GM21423 (cell line): ENCODE measurements around the gene ATXN7L1.

Experiments
- ATAC-seq: cut with Tn5 transposase; IDR thresholded peaks from one replicate; pipeline ENCODE4 v1.9.1; 2021; ENCODE audit warnings: mild to moderate bottlenecking, moderate library complexity; ENCODE audit not compliant: unreplicated experiment

ATXN7L1 gene

DNA sequence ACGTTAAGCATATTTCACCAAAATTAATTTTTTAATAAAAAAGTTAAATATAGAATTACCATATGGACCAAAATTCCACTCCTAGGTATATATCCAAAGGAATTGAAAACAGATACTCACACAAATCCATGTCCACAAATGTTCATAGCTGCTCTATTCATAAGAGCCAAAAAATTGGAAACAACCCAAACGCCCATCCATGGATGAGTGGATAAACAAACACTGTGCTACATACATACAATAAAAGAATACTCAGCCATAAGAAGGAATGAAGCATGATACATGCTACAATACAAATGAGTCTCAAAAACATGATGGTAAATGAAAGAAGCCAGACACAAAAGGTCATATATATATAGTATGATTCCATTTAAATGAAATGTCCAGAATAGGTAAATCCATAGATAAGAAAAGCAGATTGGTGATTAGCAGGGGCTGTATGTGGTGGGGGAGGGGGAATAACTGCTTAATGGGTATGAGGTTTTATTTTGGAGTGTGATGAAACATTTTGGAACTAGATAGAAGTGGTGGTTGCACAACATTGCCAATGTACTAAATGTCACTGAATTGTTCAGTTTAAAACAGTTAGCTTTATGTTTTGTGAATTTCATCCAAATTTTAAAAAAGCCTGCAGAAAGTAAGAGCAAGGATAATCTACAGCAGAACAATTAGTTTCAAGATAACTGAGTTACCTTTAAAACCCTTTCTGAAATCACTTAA lies 193.9 kb downstream of the ATXN7L1 start:
- ATAC-seq = no peak

DNA sequence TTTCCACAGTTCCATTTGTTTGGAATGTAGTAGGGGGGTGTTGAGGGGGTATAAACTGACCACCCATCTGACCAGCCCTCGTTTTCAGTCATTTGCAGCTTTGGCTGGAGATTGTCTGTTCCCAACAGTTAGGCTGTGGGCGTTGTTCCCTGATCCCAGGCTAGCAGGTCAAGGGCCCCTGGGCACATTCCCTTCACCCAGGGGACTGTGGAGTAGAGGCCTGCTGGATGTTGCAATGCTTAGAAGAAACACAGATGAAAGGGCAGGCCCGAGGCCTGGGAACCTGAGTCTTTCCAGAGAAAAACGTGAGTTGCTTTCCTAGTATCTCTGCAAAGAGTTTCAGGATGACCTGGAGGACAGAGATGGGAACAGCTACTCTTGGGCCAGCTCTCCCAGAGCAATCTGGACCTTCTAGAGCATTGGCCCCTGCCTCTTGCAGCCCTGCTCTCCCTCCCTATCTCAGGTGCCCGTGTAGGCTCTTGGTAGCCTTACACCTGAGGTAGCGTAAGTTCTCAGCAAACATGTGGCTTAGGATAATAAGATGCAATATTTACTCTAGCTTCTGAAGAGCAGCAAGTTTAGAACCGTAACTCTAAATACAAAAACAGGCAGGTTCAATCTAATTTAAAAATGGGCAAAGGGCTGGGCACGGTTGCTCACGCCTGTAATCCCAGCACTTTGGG lies 195.8 kb downstream of the ATXN7L1 start:
- no peak for ATAC-seq

DNA sequence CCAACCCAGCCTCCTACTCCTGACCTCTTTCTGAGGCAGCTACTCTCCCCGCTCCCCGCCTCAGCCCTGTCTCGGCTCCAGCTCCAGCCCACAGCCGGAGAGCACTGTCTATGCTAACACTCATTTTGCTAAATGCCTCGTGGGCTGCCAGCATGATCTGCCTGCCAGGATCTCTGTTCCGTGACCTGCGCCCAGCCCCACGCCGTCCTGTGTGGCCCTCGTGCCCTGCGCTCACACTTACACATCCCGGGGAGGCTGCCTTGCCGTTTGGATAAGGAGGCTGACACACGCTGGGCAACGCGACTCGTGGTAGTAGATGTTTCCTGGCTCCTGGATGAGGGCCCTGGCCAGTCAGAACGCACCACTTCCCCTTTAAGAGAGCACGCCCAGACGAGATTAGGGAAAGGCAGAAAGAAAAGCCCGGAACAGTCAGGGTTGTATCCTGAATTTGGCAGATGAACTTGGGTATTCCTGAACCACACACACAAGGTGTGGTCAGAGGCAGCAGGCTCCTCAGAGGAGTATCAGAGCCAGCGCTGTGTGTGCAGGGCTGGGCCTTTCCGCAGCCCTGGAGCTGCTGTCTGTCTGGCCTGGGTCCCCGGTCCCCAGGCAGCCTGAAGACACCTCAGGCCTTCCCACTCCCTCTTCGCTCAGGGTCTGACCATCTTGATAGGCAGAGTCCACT lies 197.4 kb downstream of the ATXN7L1 start:
- ATAC-seq = peak; percentile 40

DNA sequence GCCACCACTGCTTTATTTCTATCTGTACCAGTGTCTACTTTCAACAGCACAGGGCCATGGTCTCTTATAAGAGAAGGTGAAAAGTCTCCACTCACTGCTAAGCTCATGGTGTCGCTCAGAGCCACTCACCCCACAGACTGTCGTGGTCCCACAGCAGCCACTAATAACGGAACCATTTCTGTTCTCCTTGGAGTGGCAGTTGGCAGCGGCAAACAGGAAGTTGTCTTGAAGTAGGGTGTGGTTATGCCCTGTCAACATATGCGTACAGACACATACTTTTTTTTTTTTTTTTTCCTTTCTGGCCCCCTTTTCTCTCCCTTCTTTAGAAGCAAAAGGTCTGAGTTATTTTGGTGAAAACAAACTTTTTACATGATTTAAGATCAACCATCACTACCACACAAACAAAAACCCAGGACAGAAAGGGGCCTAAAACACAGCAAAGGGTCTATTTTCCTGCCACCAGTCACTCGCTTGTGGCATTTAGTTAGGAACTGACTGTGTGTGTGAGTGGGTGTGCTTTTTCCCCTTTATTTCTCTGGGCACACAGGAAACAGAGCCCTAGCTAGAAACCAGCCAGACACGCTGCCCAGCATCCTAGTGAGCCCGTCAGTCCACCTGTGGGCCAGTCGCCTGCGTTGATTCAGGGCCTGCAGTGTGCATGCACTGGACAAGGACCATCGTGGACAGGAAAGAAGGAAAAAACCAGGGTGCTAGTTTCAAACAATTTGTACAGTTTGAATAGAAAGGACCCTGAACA lies 198.4 kb downstream of the ATXN7L1 start:
- peak; percentile 67 for ATAC-seq

DNA sequence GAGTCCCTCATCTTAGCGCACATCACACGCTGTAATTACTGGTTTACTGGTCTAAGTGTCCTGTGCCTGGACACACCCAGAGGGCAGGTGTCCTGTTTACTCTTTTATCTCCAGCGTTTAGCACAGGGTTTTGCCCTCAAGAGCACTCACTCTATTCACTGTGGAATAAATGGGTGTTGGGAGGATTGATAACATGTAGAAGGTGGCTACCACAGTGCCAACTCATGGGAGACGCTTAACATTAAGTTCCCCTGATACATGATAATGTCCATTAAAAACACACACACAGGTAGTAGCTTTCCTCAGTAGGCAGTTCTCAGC lies 199.0 kb downstream of the ATXN7L1 start:
- ATAC-seq = no peak

DNA sequence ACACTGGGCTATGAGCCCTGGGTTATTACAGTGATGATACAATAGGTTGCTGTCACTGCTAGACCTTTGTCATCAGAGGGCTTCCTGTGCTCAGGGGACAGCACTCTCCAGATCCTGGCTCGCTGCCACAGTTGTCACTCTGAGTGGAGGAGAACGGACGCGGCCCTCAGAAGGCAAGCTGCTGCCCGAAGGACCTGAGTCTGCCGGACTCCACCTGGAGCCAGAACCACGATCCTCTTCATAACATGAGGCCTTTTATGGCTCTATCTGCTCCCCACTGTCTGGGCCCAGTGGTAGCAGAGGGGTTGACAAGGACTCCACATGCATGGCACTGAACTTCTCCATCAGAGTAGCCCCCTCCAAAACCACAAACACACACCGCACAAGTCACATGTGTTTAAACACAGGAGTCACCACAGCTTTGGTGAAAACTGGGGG lies 200.4 kb downstream of the ATXN7L1 start:
- no peak for ATAC-seq

DNA sequence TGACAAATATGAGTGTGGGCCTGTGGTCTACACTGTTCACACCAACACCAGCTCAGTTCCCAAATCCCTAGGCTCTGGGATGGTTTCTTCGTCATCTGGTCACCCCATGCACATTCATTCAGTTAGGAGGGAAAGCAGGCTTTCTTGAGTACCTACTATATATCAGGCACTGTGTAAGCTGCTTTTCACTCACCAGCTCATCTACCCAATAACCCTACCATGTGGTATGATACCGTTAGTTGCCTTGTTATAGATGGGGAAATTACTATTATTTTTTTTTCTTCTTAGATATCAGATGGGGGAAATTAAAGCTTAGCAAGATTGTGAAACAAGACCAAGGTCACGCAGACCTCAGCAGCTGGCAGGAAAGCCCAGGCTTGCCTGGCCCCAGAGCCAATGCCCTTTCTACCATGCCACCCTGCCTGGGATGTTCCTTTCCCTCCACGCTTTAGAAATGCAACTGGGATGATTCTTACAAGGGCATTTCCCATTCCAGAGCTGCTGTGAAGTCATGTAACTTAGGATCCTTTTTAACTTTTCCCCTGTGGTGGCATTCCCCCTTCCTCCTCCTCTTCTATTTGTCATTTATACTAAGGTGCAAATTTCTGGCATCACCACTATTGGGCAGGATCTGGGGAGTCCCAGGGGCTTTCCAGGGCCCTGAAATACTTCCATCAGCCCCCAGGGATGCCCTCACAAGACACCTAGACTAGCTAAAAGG lies 202.0 kb downstream of the ATXN7L1 start:
- no peak for ATAC-seq

DNA sequence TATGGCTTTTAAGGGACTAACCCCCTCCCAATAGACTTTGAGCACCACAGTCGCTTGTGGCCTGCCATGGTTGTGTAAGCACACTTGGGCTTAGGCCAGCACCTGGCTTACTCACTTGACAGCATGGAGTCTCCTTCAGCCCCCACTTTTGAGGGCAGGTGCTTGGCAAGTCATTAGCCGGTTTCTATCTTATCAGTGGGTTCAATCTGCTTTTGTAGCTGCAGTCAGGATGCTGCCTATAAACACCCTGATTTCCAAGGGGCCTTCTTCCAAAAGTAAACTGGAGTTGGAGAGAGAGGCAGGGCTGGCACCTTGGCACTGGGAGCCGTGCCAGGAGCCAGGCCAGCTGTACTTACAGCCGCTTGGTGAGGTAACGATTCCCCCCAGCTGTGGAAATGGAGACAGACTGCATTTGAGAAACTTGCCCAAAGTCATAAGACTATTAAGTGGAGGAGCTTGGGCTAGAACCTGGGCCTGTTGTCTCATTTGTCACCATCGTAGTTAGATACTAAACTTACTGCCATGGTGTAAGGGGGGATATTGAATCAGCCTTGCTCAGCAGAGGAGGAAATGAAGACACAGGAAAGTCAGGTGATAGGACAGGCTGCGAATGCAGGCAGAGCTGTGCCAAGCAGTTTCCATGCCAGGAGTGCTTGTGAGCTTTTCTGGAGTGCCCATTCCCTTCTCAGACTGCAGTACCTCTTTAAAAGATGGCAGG lies 202.9 kb downstream of the ATXN7L1 start:
- no peak for ATAC-seq

DNA sequence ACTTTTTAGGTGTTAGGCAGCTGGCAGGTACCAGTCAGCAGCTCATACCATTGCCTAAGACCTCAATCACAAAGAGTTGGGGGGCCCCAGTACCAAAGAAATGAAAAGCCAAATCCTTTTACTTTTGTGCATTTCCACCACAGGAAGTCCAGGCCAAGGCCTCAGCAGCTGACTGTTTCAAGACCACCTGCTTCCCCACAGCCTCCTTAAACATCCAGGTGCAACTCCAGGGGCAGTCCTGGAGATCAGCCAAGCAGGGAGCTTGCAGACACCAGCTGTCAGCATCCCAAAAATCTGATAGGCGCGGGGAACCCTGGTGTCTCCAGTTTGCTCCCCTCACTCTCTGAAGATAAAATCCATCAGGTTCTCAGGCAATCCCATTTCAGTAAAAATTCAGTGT lies 203.6 kb downstream of the ATXN7L1 start:
- ATAC-seq = no peak

DNA sequence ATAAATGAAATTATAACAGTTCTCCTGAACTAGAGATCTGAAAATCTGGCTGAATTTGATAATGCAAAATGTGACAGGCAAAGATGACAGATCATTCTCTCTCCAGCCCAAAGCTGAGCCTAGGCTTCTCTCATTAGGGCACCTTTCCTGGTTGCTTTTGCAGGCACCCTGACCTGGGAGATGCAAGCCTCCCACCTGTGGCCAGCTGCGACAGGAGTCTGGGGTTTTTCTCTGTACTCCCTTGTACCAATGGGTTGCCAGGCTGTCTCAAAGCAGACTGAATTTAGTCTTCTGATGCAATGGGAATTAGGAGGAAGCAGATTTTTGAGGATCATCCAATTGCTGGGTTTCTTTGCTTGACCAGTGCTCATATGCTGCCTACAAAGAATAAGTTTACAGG lies 210.1 kb downstream of the ATXN7L1 start:
- ATAC-seq = no peak

DNA sequence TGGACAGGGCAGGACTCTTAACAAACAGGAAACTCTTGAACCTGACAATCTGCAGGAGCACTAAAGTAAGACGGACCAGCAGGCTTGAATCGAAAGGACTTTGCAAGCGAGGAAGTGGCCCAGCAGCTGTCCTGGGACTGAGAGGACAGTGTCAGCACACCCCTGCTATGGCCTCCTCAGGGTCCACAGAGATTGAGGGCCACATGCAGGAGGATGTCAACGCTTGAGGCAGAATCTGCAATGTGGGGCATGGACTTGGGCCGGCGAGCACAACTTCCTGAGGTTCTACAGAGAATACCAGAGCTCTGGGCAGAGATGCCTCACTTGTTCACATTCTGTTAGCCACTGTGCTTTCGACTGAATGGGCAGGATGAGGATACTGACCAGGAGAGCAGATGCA lies 210.7 kb downstream of the ATXN7L1 start:
- ATAC-seq = no peak

DNA sequence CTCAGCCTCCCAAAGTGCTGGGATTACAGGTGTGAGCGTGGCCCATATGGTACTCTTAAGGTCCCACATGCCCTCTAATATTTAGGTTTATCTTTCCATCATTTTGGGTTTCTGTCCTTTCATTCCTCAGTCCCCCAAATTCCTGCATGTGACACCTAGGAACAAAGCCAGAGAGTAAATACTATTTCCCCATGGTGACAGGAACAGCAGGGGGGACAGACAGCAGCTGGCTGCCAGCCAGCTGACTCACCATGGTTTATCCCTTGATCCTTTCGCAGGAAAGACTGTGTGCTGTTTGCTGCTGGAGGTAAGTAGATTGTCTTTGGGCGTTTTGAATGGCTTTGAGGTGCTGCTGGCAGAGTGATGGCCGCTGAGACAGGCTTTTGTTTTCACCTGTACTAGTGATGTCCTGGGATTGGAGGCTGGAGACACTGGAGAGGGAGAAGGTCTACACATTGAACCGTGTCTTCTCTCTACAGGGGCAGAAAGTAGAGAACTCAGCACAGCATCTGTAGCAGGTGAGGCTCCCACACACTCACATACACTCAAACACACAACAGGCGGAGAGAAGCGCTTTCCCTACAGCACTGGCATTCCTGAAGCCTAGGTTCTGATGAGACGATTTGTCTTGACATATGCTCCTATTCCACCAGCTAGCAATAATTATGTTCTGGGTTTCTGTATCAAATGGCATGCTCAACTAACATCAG lies 211.4 kb downstream of the ATXN7L1 start:
- no peak for ATAC-seq

DNA sequence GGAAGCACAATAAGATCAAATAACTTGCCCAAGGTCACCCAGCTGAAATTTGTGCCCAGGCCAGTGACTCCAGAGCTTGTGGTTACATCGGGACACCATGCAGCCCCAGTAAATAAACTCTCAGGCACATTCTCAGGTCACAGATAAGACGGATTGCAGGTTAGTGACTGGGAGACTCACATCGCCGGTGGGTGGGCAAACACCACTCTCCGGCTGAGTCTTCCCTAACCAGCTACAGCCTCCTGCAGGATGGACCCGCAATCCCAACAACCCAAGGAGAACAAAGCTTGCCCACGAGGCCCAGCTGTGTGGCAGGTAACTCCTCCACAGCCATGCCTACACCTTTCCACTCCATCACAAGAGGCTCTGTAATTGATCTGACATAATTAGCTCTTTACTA lies 213.4 kb downstream of the ATXN7L1 start:
- no peak for ATAC-seq

DNA sequence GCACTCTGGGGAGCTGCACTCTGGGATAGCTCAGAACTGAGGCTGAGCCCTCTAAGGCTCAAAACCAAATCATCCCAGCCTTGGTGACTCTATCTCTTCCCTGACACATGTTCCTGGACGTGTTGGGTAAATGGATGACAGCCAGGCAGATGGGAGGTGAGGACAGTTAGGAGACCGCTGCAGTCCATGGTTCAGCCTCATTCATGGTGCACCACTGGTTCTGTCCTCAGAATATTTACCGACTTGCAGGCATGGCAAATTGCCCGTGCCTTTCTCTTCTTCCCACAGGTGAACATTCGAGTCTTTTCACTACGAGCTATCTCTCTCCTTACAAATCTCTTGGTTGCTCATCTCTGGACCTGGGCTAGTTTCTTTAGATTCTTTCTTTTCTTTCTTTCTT lies 214.8 kb downstream of the ATXN7L1 start:
- ATAC-seq = no peak

DNA sequence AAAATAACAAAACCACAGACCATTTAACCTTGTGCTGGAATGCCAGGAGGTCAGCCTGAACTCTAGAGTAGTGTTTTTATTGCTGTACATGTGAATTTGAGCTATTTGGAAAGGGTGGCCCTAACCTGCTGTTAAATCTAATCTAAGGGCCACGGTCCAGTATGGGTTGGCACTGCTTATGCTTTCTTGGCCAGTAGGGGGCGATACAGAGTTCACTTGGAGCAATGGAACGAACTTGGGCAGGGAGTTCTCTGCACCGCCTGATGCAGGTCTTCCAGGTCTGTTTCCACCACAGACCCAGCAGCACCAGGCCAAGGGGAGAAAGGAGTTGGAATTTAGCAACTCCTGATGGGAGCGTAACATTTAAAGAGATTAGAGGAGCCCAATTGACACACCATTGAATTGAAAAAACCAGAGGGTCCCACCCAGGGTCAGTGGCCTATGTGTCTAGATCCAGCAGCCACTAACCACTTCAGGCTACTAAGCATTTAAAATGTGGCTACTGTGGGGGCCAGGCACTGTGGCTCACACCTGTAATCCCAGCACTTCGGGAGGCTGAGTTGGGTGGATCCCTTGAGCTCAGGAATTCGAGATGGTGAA lies 219.4 kb downstream of the ATXN7L1 start:
- ATAC-seq = no peak

DNA sequence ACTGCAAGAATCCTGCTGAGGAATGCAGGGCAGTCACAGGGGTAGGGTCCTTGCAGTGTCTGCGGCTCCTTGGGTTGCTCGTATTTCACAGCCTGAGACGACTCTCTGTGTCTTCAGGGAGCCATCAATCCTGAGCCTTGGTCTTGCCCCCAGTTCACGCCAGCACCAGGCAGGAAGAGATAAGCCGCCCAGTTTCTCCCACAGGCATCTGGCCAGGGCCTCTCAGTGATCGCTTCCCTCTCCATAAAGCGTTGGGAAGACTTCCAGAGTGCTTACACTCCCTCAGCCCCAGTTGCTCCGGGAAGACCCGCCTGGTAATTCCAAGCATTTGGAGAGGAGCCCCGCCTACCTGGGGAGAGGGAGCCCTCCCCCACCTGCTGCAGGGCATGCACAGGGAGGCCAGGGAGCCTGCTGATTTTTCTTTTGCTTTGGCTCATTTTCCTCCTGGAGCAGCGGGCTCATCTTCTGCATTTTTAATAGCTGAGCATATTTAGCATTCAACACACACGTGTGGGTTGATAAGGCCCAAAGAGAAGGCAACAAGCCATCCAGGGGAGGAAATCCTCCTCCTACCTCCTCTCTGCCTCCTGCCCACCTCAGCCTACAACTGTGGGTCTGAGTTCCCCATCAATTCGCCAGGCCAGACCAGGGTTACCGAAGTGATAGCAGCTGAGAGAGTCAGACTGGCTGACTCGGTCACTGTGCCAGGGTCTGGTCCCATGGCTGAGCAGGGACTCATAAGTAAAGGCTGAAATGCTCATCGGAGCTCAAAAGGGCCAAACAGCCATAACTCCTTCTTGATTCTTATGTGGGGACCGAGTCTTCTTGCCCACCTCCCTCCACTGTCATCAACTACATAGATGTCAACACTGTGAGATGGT lies 220.7 kb downstream of the ATXN7L1 start:
- ATAC-seq = no peak

DNA sequence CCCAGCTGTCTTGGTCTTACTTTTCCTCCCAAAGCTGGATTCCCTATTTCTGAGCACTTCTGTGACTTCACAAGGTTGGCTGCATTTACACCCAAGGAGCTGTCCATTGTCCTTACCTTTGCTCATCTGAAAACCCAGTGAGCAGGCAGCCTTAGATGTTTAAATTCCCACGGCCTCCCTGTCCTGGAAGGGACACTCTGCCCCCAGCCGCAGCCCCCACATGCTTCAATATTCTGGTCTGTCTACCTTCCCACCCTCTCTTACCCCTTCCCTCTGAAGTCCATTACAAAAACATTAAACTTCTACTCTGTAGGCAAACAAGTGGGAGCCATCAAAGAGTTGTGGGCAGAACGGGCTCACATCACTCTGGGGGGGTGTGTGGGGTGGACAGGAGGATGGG lies 221.3 kb downstream of the ATXN7L1 start:
- ATAC-seq = no peak

DNA sequence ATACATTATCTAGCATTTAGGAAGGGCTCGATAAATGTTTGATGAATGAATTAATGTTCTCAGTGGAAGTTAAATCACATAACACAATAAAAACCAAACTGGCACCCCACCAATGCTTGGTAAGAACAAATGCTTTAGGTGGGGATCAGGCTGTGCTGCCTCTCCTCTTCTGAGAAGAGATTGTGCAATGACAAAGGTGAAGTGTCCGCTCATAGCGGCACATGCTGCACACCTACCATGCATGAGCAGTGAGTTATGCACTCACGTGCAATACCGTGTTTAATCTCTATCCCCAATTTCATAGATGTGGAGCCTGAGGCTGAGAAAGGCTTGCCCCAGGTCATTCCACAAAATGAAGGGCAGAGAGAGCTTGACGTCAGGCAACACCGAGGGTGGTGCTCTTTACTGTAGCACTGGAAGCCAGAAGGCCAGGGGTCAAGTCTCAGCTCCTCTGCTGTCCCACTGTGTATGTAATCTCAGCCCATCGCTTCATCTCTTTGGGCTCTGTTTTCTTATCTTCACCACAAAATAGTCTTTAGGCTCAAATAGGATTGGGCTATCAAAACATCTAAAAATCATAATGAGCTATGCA lies 222.2 kb downstream of the ATXN7L1 start:
- no peak for ATAC-seq
